Muscle of back (tissue), 11 donors: Measurements from ENCODE around the gene GAL3ST2. TPM values are rescaled to one million over a fixed set of nuclear protein-coding genes. Genes with fewer than 3 reads are reported as not detected.
"Not testable (repeated sequence)": the region's sequence is repeated elsewhere in the genome, so short reads cannot be mapped to it uniquely, and the experiment has no call there.

Source experiments
- DNase-seq, 3 donors: peaks; one replicate each; pipeline versions ENCODE4 v3.0.0 to v3.0.0-alpha.2; 2013
- polyA plus RNA-seq, 10 donors: library from polyadenylated mRNA; unstranded; fragments of 120-200 nt; gene quantifications; one replicate each; pipeline ENCODE4 v1.2.1, GENCODE V29; 2013; ENCODE audit not compliant: insufficient read length in 10 of 10

The GAL3ST2 gene
- polyA plus RNA-seq, 10 donors, result 0.15 to 0.26 (median 0.17) TPM; not detected in 7

DNA sequence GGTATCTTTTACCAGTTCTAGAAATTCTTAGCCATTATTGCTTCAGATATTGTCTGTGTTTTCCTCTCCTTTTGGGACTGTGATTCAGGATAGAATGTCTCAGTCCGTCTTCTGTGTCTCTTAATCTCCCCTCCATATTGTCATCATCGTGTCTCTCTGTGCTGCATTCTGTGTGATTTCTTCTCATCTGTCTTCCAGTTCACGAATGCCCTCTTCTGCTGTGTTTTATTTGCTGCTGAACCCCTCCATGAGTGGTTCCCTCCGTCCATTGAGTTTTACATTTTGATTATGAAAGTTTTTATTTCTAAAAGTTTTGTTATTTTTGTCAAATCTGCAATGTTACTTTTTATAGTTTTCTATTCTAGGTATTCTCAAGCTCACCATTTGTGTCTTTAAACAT lies 30.5 kb upstream of the GAL3ST2 start:
- no peak for DNase-seq

DNA sequence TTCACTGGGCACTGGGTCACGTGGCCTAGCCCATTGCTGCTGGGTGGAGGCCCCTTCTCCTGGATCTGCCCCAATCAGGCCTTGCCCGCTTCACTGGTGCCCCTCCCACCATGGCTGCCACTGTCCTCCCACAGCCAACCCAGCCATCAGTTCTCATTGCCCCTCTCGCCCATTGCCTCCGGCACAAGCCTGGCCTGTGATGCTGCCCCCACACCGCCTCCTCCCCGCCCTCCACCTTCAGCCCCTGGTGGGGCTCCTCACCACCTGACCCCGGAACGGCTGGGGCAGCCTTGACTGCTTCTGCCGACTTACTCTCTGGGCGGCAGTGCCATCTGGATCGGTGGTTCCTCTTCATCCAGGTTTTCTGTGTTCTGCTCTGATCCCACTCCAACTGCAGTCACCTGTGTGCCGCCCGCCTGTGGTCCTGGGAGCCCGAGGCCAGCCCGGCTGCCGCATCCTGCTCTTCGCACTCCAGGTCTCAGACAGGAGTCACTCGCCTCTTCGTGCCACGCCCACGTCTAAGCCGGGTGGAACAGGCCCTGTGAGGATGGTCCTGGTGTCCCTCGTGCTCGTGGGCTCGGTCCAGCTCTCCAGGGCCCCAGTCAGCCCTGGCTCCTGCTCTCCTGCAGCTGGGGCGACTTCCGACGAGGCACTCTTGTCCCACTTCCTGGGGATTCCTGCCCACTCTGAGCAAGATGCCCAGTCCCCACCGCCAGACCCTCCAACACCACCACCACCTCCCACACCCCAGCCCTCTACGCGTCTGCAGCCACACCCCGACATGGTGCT lies 28.0 kb upstream of the GAL3ST2 start:
- DNase-seq, result no peak

DNA sequence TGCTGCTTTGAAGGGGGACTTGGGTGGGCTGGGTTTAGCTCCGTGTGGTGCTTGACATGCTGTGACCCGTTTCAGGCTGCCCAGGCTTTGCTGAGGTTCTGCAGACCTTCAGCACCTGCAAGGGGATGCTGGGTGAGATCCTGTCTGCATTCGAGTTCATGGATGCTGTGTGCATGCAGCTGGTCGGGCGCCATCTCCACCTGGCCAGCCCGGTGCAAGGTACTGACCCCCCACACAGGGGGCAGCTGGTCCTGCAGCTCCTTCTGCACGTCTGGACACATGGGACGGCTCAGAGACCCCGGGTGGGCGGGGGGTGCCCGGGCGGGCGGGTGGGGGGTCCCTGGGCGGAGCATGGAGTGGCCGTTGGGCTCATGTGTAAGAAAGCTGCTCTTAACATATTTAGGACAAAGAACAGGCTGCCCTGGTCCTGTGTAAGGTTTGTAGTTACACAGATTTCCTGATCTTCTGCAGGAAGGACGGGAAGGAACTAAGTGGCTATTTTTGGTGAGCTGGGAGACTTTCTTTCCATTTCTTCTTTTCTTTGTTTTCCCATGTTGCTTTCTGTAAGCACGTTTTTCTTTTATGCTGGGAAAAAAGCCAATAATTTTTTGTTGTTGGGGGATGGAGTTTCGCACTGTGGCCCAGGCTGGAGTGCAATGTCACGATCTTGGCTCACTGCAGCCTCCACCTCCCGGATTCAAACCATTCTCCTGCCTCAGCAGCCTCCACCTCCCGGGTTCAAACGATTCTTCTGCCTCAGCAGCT lies 26.4 kb upstream of the GAL3ST2 start:
- DNase-seq, result peak; percentile 11 to 60 (median 37)

DNA sequence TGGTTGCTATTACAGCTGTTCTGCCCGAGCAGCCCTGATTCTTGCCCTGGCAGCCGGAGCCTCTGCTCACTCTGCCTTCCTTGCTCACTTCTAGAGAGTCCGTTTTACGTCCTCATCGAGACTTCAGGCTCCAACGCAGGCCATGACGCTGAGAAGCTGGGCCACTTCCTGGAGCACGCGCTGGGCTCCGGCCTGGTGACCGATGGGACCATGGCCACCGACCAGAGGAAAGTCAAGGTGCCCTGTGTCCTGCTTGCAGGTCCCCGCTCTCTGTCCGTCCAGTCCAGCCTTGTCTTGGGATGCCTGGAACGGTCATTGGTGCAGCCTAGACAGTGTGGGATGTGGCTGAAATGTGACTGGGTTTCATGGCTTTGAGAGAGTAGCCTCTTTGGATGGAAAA lies 25.5 kb upstream of the GAL3ST2 start:
- DNase-seq, result no peak

DNA sequence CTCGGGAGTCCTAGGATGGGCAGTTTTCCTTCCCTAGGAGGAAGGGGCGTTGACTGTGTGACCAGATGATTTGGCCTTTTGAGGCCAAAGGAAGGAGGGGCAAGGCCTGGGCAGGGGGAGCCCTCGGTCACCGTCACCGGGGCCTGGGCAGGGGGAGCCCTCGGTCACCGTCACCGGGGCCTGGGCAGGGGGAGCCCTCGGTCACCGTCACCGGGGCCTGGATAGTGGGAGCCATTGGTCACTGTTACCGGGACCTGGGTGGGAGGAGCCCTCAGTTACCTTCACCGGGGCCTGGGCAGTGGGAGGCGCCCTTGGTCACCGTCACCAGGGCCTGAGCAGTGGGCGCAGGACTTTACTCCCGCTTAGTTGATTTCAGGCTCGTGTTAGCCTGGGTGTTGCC lies 24.8 kb upstream of the GAL3ST2 start:
- no peak for DNase-seq

DNA sequence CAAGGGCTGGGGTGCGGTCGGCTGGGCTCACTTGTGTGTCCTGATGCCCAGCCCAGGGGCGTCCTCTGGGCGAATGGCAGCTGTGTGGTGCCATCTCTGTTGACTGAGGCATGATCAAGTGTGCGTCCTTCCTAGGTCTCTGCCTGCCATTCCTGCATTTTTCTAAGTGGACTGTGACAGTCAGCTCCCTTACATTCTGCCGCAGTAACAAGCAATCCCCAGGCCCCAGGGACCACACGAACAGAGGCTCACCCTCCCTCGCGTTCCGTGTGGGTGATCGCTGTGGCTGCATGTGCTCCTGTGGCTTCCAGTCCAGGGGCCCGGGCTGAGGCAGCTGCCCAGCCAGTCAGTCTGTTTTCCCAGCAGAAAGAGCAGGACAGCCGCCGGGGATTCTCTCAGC lies 24.4 kb upstream of the GAL3ST2 start:
- DNase-seq, result no peak

DNA sequence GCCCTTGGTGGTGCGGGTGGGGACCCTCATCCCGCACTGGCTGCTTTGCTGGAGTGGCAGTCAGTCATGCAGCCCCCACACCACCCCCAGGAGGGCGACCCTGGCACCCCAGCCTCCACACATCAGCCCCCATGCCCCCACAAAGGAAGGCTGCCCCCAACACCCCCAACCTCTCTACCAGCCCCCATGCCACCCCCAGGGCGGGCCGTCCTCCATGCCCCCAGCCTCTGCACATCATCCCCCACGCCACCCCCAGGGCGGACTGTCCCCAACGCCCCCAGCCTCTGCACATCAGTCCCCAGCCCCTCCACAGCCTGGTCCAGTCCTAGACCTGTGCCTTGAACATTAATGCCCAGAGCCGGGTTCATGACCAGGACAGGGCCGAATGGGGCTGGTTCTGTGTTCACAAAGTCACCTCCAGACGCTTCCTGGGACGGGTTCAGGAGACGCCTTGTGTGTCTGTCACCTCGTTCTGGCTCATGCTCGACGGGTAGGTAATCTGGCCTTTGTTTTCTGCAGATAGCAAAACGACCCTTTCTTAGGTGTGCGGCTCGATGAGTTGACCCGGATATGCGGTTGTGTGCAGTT lies 23.8 kb upstream of the GAL3ST2 start:
- DNase-seq, result no peak

DNA sequence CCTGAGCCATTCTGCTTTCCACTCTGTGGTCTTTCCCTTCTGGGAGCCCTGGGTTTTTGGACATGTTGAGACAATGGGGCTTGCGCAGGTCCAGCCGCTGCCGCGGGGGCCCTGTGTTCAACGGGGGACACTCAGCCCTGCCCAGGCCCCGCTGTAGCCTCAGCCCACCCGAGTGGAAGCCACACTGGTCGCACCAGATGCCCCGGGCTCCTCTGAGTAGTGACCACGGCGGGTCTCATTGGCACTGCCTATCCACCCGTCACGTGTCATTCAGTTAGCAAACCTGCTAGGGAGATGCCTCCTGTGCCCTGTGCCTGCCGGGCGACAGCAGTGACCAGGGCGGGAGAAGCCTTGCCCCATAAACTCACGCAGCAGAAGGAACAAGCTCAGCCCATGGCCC lies 23.1 kb upstream of the GAL3ST2 start:
- DNase-seq, result no peak

DNA sequence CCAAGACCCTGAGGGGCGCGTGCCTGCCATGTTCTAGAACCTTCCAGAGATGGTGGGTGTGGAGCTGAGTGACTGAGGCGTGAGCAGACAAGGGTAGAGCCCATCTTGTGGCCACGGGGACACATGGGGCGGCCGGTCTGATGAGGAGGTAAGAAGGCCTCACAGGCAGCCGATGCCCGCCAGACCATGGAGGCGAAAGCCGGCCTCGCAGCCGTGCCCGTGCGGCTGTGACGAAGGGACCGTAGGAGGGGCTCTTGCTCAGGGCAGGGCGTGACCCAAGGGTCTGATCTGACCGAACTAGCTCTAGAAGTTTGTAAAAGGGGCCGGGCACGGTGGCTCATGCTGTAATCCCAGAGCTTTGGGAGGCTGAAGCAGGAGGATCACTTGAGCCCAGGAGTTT lies 22.6 kb upstream of the GAL3ST2 start:
- no peak for DNase-seq

DNA sequence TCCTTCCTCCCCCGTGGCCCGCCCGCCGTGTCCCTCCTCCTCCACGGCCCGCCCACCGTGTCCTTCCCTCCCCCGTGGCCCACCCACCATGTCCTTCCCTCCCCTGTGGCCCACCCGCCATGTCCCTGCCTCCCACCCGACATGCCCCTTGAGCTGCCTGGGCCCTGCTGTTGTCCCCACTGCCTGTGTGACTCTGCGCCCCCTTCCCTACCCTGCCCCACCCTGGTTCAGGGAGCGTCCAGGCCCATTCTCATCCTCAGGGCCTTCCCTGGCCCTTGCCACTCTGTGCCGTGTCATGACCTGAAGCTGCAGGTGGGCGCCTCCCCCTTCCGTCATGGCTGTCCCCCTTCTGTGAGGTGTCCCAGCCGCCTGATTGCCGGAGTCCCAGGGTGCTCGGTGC lies 21.5 kb upstream of the GAL3ST2 start:
- DNase-seq, result no peak

DNA sequence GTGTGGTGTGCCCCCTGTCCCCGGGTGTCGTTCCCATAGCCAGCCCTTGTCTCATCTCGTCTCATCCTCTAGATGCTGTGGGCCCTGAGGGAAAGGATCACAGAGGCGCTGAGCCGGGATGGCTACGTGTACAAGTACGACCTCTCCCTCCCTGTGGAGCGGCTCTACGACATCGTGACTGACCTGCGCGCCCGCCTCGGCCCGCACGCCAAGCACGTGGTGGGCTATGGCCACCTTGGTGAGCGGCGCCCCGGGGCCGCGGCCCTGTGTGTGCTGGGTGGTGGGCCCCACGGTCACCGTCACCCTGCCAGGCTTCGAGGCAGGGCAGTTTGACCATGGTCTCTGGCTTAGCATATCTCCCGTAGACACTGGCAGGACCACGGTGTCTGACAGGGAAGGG lies 20.8 kb upstream of the GAL3ST2 start:
- DNase-seq, result no peak

DNA sequence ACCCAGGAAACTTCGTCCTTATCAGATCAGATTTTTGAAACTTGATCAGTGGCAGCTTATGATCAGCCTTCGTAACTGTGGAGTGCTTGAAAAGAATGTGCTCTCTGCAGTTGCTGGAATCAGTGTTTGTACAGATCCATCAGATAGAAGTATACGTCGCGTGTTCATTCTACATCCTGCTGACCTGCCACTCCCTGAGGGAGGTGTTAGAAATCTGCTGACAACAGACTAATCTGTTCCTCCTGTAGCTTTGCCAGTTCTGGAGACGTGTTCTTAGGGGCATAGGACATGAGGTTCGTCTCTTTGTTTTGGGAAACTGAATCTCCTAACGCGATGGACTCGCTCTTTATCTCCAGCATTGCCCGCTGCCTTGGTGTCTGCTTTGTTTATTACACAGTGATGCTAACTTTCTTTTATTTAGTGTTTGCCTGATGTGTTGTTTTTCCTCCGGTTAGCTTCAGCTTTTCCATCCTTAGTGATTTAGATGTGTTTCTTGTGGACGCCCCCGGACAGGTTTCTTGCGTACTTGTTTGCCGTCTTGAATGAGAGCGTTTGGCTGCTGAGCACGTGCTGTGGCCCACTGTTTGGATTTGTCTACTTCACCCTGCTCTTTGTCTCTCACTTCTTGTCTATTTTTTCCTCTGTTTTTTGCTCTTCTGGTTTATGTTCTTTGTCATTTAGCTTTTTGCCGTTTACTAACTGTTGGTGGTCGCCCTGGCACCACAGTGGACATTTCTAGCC lies 17.4 kb upstream of the GAL3ST2 start:
- no peak for DNase-seq

DNA sequence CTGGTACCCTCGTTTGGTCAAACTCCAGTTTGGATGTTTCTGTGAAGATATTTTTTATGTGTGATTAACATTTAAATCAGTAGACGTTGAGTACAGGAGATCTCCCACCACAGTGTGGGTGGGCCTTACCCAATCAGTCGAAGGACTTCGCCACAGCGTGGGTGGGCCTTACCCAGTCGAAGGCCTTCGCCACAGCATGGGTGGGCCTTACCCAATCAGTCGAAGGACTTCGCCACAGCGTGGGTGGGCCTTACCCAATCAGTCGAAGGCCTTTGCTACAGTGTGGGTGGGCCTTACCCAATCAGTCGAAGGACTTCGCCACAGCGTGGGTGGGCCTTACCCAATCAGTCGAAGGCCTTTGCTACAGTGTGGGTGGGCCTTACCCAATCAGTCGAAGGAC lies 16.7 kb upstream of the GAL3ST2 start:
- DNase-seq, result not testable (repeated sequence)

DNA sequence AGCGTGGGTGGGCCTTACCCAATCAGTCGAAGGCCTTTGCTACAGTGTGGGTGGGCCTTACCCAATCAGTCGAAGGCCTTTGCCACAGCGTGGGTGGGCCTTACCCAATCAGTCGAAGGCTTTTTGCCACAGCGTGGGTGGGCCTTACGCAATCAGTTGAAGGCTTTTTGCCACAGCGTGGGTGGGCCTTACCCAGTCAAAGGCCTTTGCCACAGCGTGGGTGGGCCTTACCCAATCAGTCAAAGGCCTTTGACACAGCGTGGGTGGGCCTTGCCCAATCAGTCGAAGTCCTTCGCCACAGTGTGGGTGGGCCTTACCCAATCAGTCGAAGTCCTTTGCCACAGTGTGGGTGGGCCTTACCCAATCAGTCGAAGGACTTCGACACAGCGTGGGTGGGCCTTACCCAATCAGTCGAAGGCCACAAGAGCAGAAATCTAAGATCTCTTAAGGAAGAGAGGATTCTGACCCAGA lies 16.3 kb upstream of the GAL3ST2 start:
- no peak for DNase-seq

DNA sequence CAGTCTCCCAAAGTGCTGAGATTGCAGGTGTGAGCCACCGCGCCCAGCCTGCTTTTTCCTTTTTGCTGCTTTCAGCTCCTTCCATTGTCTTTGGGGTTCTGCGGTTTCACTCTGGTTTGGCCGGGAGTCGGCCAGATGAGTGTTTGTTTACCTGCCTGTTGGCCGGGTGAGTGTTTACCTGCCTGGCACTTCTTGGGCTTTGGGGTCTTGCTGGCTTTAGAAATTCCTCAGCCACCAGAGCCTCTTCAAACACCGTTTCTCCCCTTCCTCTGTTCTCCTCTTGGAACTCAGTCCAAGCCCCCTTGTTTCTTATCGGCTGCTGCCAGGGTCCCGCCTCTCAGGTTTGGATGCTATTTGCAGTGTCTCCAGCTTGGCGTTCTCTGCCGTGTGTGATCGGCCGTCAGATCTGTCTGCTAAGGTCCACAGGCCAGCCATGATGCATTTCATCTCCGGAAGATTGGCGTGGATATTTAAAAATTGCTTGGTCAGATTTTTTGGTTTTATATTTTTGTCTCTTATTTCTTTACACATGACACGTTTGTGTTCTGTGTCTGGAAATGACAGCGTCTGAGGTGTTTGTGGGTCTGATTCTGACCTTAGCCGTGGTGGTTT lies 14.2 kb upstream of the GAL3ST2 start:
- no peak for DNase-seq

DNA sequence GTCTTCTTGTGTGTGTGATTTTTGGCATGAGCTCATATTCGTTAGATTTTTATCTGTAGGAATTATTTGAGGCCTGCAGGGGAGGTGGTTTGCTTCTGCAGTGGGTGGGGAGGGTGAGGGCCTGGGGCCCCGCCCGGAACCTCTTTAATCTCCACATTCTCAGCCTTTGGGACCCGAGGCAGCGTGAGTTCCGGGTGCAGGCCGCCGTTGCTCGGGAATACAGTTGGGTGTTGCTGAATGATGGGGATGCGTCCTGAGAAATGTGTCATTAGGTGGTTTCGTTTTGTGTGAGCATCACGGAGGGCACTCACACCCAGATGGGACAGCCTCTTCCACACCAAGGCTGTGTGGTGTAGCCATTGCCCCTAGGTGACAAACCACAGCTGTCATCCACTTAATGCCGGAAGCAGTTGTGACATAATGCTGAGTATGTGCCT lies 13.7 kb upstream of the GAL3ST2 start:
- DNase-seq, result no peak

DNA sequence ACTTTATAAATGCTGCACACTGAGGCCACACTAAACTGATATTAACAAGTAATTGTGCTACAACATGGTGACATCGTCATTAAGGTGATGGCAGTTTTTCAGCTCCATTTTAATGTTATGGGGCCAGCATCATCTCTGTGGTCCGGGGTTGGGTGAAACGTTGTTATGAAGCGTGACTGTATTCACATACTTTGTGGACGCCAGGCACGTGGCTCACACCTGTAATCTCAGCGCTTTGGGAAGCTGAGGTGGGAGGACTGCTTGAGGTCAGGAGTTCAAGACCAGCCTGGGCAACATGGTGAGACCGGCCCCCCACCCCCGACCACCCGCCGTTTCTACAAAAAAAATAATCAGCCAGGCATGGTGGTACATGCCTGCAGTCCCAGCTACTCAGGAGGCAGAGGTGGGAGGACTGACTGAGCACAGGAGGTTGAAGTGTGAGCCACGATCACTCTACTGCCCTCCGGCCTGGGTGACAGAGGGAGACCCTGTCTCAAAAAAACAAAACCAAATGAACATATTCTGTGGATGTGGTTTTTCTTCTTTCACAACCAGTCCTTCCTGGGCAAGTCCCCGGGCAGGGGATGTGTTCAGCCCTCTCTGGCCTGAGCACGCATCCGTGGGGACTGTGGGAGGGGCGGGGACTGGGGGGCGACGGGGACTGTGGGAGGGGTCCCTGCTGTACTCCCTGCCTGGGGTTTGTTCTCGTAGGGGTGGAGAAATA lies 12.9 kb upstream of the GAL3ST2 start:
- DNase-seq, result no peak

DNA sequence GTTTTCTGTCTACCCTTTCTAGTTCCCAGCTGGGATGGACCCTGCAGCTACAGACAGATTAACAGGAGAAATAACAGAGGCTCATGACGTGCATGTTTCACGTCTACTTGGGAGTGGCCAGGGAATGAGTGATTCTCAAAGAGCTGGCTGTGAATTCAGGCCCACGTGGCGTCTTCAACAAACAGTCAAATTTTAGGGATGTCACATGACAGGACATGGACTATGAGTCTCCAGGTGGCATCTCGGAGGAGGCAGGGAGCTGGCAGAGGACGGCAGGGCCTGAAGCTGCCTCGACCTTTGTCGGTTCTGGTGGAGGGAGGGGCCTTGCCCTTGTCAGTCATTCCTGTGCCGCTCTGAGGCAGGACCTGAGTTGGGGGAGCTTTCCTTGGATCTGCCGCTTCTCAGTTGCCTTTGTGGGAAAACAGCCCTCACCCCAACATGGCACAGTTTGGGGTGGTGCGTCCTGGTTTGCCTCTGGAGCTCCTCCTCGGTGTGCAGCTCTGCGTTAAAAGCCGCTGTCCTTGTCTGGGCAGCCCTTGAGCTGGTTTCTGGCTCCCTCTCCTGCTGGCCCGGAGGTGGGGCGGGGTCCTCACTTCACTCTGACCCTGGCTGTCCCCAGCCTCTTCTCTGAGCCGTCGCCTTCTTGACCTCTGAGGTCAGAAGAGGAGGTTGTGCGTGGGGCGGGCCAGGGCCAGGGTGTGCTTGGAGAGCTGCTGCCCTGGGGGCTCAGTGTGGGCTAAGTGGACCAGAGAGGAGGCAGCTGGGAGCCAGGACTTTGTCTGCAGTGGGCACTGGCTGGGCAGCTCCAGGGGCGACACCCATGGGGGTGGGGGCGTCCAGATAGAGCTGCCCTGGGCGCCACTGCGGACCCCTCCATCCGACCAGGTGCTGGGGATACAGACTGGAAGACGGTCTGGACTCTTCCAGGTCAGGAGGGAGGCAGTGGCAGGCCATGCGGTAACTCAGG lies 12.1 kb upstream of the GAL3ST2 start:
- DNase-seq, result no peak

DNA sequence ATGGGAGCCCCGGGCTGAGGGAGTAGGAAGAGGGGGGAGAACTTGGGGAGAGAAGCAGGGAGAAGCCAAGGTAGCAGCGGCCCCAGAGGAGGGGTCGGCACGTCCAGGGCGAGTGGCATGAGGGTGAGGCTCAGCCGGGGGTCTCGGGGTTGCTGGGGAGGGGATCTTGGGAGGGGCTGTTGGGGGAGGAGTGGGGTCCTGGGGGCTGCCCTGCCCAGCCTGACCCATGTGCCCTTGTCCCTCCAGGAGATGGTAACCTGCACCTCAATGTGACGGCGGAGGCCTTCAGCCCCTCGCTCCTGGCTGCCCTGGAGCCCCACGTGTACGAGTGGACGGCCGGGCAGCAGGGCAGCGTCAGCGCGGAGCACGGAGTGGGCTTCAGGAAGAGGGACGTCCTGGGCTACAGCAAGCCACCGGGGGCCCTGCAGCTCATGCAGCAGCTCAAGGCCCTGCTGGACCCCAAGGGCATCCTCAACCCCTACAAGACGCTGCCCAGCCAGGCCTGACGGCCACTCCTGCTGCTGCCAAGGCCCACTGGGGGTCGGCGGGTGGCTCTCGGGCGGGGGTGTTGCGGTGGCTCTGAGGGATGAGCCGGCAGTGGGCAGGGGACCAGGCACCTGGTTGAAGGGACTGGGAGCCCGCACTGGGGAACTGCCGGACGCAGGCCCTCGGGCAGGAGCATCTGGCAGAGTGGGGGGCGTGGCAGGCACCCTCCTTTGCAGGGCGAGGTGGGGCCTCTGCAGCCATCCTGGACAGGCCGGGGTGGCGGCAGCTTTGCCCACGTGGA lies 9.0 kb upstream of the GAL3ST2 start:
- no peak for DNase-seq
